ENCODE results near the gene DPPA4.
A peak's percentile ranks its signal among the peaks of the same experiment; 100 is the strongest.

The DPPA4 gene

DNA sequence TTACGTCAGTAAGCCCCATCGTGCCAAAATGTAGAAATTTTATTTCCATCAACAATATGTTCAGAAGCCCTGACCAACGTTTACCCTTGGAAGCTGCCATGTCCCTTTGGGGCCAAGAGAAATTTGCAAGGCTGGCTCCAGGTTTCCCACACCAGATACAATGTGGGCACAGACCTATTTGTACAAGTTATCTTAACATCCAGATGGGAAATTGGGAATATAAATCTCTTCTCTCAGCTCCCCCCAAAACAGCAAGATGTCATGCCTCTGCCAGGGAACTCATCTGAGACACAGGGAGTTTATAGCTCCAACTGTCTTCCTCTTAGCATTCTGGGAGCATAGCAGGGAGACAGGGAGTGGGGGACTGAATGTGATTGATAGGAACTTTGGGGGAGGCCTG lies 11.7 kb downstream of the DPPA4 start:
- Histone ChIP-seq H3K4me1 (no peaks in the 10 kb centered on the region; the same call in 1 of the 2 replicates), H3K9me3 (no peaks in the 10 kb centered on the region), H3K36me3 (replicated peaks) (peaks cover 46% of the 10 kb centered on the region), H3K27me3 (ENCODE audit: low read depth) (no peaks in the 10 kb centered on the region), H3K4me3 (no peak overlapping the region)
- in situ Hi-C loops (cut with MboI; ENCODE audit: low sequenced_read_pairs) = no loop called here
- DNase-seq (ENCODE audit: low spot score in 2 of 2) = no peak

GRCh38 chr3:109325109-109325508 lies 12.2 kb downstream of the DPPA4 start:
- in situ Hi-C loops (cut with MboI; ENCODE audit: low sequenced_read_pairs) = no loop called here
- H3K4me3 ChIP-seq = no peak overlapping the region
- H3K27me3 ChIP-seq (ENCODE audit: low read depth) = no peaks in the 10 kb centered on the region
- H3K9me3 ChIP-seq = no peaks in the 10 kb centered on the region
- H3K4me1 ChIP-seq = no peaks in the 10 kb centered on the region
- H3K36me3 ChIP-seq (replicated peaks) = peaks cover 41% of the 10 kb centered on the region
- DNase-seq (ENCODE audit: low spot score in 2 of 2) = no peak

GRCh38 chr3:109316162-109316730 lies 21.1 kb downstream of the DPPA4 start, which contains the start of gene DPPA2:
DPPA2 (minus strand) TSS chr3:109316517; CDS start chr3:109314542, 1,975 bp downstream.
- in situ Hi-C loops (cut with MboI; ENCODE audit: low sequenced_read_pairs) = no loop called here
- DNase-seq (ENCODE audit: low spot score in 2 of 2) = peak; percentile 93 to 95
- H3K4me3 ChIP-seq = no peak within 1 kb of the TSS

GRCh38 chr3:109313061-109313460 lies 24.3 kb downstream of the DPPA4 start:
- H3K27me3 ChIP-seq (ENCODE audit: low read depth) = no peaks in the 10 kb centered on the region
- in situ Hi-C loops (cut with MboI; ENCODE audit: low sequenced_read_pairs) = no loop called here
- no peak for DNase-seq (ENCODE audit: low spot score in 2 of 2)
- no peaks in the 10 kb centered on the region for H3K9me3 ChIP-seq
- H3K36me3 ChIP-seq (replicated peaks) = no peaks in the 10 kb centered on the region
- no peak overlapping the region for H3K4me3 ChIP-seq
- peaks cover 25% of the 10 kb centered on the region for H3K4me1 ChIP-seq

More at GRCh38 chr3:109316162-109316730, 21.1 kb downstream of the DPPA4 start, which contains the start of gene DPPA2:
- H3K4me1 ChIP-seq = peaks cover 25% of the 10 kb centered on the region
- no peaks in the 10 kb centered on the region for H3K9me3 ChIP-seq
- no peaks in the 10 kb centered on the region for H3K27me3 ChIP-seq (ENCODE audit: low read depth)
- H3K36me3 ChIP-seq (replicated peaks) = no peaks in the 10 kb centered on the region

GRCh38 chr3:109297496-109297895 lies 39.9 kb downstream of the DPPA4 start:
- H3K36me3 ChIP-seq (replicated peaks) = no peaks in the 10 kb centered on the region
- no peaks in the 10 kb centered on the region for H3K4me1 ChIP-seq
- no peaks in the 10 kb centered on the region for H3K27me3 ChIP-seq (ENCODE audit: low read depth)
- DNase-seq (ENCODE audit: low spot score in 2 of 2) = no peak
- no peaks in the 10 kb centered on the region; the same call in 1 of the 2 replicates for H3K9me3 ChIP-seq
- no peak overlapping the region for H3K4me3 ChIP-seq
- in situ Hi-C loops (cut with MboI; ENCODE audit: low sequenced_read_pairs) = no loop called here

GRCh38 chr3:109284071-109284470 lies 53.3 kb downstream of the DPPA4 start:
- Histone ChIP-seq H3K4me3 (no peak overlapping the region), H3K36me3 (replicated peaks) (no peaks in the 10 kb centered on the region), H3K27me3 (ENCODE audit: low read depth) (no peaks in the 10 kb centered on the region), H3K9me3 (no peaks in the 10 kb centered on the region), H3K4me1 (peaks cover 3% of the 10 kb centered on the region; the same call in 1 of the 2 replicates)
- in situ Hi-C loops (cut with MboI; ENCODE audit: low sequenced_read_pairs) = no loop called here
- no peak for DNase-seq (ENCODE audit: low spot score in 2 of 2)

- no peaks in the 10 kb centered on the region for H3K9me3 ChIP-seq
- no peaks in the 10 kb centered on the region for H3K4me1 ChIP-seq
- no peaks in the 10 kb centered on the region for H3K27me3 ChIP-seq (ENCODE audit: low read depth)
- DNase-seq (ENCODE audit: low spot score in 2 of 2) = no peak
- in situ Hi-C loops (cut with MboI; ENCODE audit: low sequenced_read_pairs) = no loop called here
- H3K4me3 ChIP-seq = no peak overlapping the region
- H3K36me3 ChIP-seq (replicated peaks) = no peaks in the 10 kb centered on the region
Measured at GRCh38 chr3:109278546-109278945, 58.8 kb downstream of the DPPA4 start.

DNA sequence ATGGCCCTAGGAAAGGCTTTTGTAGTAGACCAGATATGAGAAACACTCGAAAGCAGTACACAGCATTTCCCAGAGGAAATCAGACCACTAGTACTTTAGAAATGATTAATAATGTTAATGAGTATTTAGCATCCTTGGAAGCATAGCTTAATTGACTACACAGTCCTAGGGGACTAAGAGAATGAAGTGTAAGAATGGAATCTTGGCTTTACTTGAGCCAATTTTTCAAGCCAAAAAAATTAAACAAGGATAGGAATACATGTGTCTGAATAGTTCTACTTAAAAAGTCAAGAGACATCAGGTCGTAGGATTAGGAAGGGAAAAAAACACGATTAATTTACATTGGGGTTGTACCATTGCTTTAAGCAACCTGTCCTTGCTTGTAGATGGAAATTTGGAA lies 59.2 kb downstream of the DPPA4 start:
- Histone ChIP-seq H3K36me3 (replicated peaks) (no peaks in the 10 kb centered on the region), H3K4me1 (no peaks in the 10 kb centered on the region), H3K9me3 (no peaks in the 10 kb centered on the region), H3K4me3 (no peak overlapping the region), H3K27me3 (ENCODE audit: low read depth) (no peaks in the 10 kb centered on the region)
- in situ Hi-C loops (cut with MboI; ENCODE audit: low sequenced_read_pairs) = no loop called here
- DNase-seq (ENCODE audit: low spot score in 2 of 2) = no peak

Data from HAP-1 (cell line).